HFF-Myc (cell line): Measurements from ENCODE around the gene SH2D5.

Experiments used
- DNase-seq: peaks from one replicate; pipeline ENCODE4 v3.0.0-alpha.2; 2011; ENCODE audit warnings: low read depth; ENCODE audit errors: extremely low read depth
- H3K4me3 ChIP-seq: replicated peaks from 2 replicates; pipeline ENCODE4 v1.5.1; 2011; ENCODE audit warnings: low read depth, mild to moderate bottlenecking, control low read depth, low read length
- TF ChIP-seq, protein P1 (sequence below): IDR thresholded peaks from 2 replicates; pipeline ENCODE4 v1.5.1; 2012; ENCODE audit warnings: mild to moderate bottlenecking, low read depth, low read length, control low read depth; ENCODE audit errors: missing control alignments

SH2D5 gene

DNA sequence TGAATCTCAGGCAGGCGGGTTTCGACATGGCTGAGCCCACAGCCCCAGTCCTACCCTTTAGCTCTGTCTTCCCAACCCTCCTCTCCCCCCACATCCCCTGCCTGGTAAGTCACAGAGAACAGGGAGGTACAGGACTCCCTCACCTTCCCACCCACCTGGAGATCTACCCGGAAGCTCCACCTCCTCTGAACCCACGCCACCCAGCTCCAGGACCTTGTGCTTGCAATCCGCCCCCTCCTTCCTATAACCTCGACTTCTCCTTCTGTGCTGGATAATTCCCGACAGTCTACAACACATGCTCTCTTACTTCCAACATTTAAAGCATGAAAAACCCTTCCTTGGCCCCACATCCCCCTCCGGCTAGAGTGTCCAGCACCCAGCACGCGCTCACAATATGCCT is 37.0 kb downstream of the SH2D5 start:
- DNase-seq, result no peak
- H3K4me3 ChIP-seq, result no peak overlapping the region
- TF ChIP-seq, protein P1, sequence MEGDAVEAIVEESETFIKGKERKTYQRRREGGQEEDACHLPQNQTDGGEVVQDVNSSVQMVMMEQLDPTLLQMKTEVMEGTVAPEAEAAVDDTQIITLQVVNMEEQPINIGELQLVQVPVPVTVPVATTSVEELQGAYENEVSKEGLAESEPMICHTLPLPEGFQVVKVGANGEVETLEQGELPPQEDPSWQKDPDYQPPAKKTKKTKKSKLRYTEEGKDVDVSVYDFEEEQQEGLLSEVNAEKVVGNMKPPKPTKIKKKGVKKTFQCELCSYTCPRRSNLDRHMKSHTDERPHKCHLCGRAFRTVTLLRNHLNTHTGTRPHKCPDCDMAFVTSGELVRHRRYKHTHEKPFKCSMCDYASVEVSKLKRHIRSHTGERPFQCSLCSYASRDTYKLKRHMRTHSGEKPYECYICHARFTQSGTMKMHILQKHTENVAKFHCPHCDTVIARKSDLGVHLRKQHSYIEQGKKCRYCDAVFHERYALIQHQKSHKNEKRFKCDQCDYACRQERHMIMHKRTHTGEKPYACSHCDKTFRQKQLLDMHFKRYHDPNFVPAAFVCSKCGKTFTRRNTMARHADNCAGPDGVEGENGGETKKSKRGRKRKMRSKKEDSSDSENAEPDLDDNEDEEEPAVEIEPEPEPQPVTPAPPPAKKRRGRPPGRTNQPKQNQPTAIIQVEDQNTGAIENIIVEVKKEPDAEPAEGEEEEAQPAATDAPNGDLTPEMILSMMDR, result no peak

DNA sequence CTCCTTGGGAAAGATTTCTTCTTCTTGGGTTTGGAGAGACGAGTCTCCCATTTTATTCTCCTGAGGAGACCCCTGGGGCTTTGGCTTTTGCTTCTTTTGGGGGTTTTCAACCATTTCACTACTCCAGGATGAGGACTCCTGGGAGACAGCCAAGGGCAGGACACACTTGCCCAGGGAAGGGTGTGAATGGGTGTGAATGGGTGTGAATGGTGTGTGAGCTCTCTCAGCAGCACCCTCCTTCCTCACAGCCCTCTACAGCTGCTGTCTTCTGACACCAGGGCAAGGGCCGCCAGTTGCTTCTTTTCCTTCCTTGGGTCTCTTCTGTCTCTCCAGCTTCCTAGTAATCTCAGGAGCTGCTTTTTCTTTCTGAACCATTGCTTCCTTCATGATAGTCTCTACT is 38.9 kb downstream of the SH2D5 start:
- no peak for DNase-seq
- TF ChIP-seq, protein P1, result no peak
- no peak overlapping the region for H3K4me3 ChIP-seq

DNA sequence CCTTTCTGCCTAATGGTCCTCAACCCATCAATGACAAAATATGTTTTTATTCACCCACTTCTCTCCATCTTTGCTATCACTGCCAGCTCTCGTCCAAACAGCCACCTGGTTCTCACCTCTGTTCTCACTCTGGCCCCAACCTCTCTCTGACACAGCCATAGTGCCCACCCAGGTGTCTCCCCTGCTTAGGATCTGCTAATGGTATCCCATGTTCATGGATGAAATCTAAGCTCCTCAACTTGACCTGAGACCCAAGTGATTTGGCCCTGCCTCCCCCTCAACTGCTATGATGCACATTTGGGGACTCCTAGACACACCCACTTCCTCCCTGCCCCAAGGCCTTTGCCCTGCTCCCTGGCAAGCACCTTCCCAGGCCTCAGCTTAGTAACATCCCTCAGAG is 40.6 kb downstream of the SH2D5 start:
- H3K4me3 ChIP-seq, result no peak overlapping the region
- TF ChIP-seq, protein P1, result no peak
- DNase-seq, result no peak

DNA sequence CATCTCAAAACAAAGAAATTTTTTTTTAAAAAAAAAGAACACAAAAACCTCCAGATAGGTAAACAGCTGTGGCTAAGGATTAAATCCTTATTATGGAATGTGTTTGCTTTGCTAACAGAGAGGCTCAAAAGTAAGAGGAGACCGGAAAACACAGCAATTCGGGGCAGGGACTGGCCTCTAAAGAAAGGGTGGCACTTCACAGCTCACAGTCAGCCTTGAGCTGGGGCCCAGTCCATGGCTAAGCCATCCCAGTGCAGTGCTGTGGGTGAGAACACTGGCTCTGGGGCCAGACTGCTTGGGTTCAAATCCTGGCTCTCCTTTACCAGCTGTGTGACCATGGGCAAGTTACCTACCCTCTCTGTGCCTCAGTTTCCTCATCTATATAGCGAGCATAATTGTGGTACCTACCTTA is 42.9 kb downstream of the SH2D5 start:
- no peak for DNase-seq
- TF ChIP-seq, protein P1, result no peak
- H3K4me3 ChIP-seq, result no peak overlapping the region

DNA sequence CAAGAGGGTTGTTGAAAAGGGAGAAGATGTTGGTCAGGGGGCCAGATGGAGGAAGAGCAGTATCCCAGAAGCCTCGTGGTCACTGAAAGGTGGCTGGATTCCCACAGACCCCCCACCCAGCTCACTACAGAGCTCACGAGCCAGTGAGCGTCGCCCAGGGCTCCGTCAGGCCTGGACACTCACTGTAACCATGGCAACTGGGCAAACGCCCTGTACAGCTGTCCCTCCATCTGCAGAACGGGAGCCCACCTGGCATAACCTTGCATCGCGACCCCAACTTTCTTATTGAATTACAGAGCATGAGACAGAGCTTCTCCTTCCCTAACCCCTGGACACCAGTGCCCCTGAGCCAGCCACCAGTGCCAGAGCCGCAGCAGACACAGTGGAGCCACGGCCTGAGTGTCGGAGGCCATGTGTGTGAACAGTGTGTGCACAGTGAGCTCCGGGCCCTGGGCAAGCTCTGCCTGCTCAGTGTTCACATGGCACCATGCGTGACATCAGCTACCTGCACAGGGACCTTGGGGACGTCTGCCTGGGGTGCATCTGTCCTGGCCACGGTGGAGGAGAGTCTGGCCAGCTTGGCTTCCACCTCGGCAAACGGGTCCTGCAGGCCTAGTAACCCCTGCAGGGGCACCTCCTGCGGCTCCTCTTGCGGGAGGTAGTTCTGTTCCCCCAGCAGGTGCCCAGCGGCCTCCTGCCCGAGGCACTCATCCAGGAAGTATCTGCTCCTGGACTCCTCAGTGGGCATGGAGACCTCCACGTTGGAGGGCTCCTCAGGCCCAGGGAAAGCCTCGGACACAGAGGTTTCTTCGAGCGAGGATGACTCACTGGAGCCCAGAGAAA is 45.4 kb downstream of the SH2D5 start:
- DNase-seq, result no peak
- TF ChIP-seq, protein P1, result no peak
- no peak overlapping the region for H3K4me3 ChIP-seq

DNA sequence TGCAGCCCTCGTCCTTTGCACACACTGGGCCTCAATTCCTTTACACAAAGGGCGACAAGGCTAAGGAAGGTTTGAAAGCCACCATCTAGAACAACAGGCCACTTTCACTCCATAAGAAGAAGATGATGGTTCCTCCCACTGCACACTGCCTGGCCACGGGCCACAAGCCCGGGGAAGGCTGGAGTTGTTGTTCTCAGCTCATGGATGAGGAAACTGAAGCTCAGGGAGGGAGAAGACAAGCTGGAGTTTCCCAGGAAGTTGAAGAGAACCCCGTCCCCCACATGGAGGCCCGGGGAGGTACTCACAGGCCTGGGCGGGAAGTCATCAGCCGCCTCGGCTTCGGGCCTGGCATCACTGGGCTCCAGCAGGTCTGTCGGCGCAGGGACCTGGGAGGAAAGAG is 46.8 kb downstream of the SH2D5 start:
- no peak for DNase-seq
- no peak overlapping the region for H3K4me3 ChIP-seq
- TF ChIP-seq, protein P1, result no peak
